Sigmoid colon (tissue), 7 donors: ENCODE data around the gene ACOT13. TPM values are rescaled to one million over a fixed set of nuclear protein-coding genes. Genes with fewer than 3 reads are reported as not detected.
"Not testable (repeated sequence)": the region's sequence is repeated elsewhere in the genome, so short reads cannot be mapped to it uniquely, and the experiment has no call there.

ENCODE experiments used
- DNase-seq: peaks from one replicate; pipeline ENCODE4 v3.0.0-alpha.2; 2019
- H3K27ac ChIP-seq, 4 donors: fragments of 200-600 bp; sonication (generic); one replicate each; pipeline ENCODE4 v1.5.1; 2016 to 2019; ENCODE audit warnings: mild to moderate bottlenecking in 1 of 4
- H3K27me3 ChIP-seq, 3 donors: fragments of 200-600 bp; sonication (generic); one replicate each; pipeline ENCODE4 v1.5.1; 2019; ENCODE audit warnings: mild to moderate bottlenecking in 1 of 3
- H3K36me3 ChIP-seq, 4 donors: fragments of 200-600 bp; sonication (generic); one replicate each; pipeline ENCODE4 v1.5.1; 2016 to 2019
- H3K4me1 ChIP-seq, 4 donors: fragments of 200-600 bp; sonication (generic); one replicate each; pipeline ENCODE4 v1.5.1; 2017 to 2019
- H3K4me3 ChIP-seq, 4 donors: fragments of 200-600 bp; sonication (generic); one replicate each; pipeline ENCODE4 v1.5.1; 2017 to 2019; ENCODE audit warnings: mild to moderate bottlenecking in 2 of 4, moderate library complexity in 1 of 4
- H3K9me3 ChIP-seq, 4 donors: fragments of 200-600 bp in 3 of 4; sonication (generic) in 3 of 4; one replicate each; pipeline versions ENCODE4 v1.5.1 to v1.6.1; 2013 to 2019
- EP300 ChIP-seq, 4 donors: sonication (generic); formaldehyde crosslinking; IDR thresholded peaks; one replicate each; pipeline ENCODE4 v1.6.1; 2017; ENCODE audit warnings: antibody characterized with exemption in 4 of 4
- POLR2A ChIP-seq, 2 donors: fragments of 450-650 bp; IDR thresholded peaks; one replicate each; pipeline ENCODE4 v1.6.1; 2016; ENCODE audit warnings: antibody characterized with exemption in 2 of 2, mild to moderate bottlenecking in 2 of 2, moderate library complexity in 2 of 2
- POLR2AphosphoS5 ChIP-seq, 4 donors: sonication (generic); formaldehyde crosslinking; IDR thresholded peaks; one replicate each; pipeline ENCODE4 v1.6.1; 2017; ENCODE audit warnings: antibody characterized with exemption in 4 of 4
- WGBS, 2 donors: extraction: QIAGEN DNeasy Blood & Tissue Kit; methylation state at CpG; one replicate each; pipeline ENCODE4 v1.1.7; 2013; 5-methylcytosine and 5-hydroxymethylcytosine counted together
- intact Hi-C: fragments of 100-400 bp; cut with DNase I; formaldehyde crosslinking; loops from one replicate; pipeline ENCODE4 v1.15.1; 2023
- polyA plus RNA-seq, 3 donors: library from polyadenylated mRNA; stranded (reverse); fragments of 200-250 nt; gene quantifications; one replicate each; pipeline ENCODE4 v1.2.3, GENCODE V29; 2013
- total RNA-seq, 4 donors: library from RNA; depleted of rRNA; stranded (reverse); fragments of >200 nt; gene quantifications; one replicate each; pipeline ENCODE4 v1.1.0, GENCODE V29; 2016
- TF ChIP-seq, protein P1 (sequence below), 4 experiments: fragments of 450-650 bp in 3 of 4; fragments of 200-600 bp in 1 of 4; IDR thresholded peaks; one replicate each; pipeline ENCODE4 v1.5.1; 2016 to 2019; ENCODE audit warnings: antibody characterized with exemption in 4 of 4, mild to moderate bottlenecking in 3 of 4, moderate library complexity in 2 of 4
- donor health status: healthy with polysubstance abuse.
- donor health status: Bipolar disorder and iron deficiency.
- donor health status: healthy.

Gene ACOT13
- total and polyA plus RNA-seq, 7 donors: 5.3 to 48.6 (median 11.8) TPM

DNA sequence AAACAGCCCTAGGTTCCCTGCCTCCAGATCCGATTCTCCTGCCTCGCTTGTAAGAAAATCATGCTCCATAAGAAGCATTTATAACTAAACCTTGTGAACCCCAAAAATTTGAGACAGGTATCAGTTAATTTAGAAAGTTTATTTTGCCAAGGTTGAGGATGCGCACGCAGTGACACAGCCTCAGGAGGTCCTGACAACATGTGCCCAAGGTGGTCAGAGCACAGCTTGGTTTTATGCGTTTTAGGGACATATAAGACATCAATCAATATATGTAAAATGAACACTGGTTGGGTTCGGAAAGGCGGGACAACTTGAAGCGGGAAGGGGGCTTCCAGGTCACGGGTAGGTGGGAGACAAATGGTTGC is 2.1 kb downstream of the ACOT13 start:
- intact Hi-C loops: loop anchor here (10.0 kb wide), 1 partner anchor 174 kb away; the partner anchor contains the start of gene ALDH5A1

DNA sequence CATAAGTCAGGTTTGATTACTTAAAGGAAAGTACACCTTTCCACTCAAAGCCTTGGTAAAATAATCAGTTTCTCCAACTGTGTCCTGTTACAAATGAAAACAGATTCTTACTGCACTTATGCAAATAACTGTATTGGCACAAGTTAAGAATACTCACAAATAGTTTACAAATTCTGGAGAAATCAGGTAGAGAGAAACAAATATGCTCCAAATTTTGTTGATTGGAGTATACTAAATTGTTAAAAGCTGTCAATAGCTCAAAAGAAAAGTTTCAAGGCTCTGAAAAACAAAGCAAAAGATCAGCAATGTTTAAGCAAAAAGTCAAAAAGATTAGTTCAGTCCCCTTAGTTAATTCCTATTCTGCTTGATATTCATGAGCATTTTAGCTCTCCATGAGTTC is 3.6 kb downstream of the ACOT13 start:
- H3K9me3 ChIP-seq, H3K36me3 ChIP-seq, intact Hi-C loops, DNase-seq, H3K4me3 ChIP-seq, H3K27me3 ChIP-seq, H3K27ac ChIP-seq: not testable (repeated sequence)
- peaks cover 0 to 22% (median 17%) of the 10 kb centered on the region in 4 donors for H3K4me1 ChIP-seq

More for the DNA sequence above, 2.1 kb downstream of the ACOT13 start:
- TF ChIP-seq, protein P1, sequence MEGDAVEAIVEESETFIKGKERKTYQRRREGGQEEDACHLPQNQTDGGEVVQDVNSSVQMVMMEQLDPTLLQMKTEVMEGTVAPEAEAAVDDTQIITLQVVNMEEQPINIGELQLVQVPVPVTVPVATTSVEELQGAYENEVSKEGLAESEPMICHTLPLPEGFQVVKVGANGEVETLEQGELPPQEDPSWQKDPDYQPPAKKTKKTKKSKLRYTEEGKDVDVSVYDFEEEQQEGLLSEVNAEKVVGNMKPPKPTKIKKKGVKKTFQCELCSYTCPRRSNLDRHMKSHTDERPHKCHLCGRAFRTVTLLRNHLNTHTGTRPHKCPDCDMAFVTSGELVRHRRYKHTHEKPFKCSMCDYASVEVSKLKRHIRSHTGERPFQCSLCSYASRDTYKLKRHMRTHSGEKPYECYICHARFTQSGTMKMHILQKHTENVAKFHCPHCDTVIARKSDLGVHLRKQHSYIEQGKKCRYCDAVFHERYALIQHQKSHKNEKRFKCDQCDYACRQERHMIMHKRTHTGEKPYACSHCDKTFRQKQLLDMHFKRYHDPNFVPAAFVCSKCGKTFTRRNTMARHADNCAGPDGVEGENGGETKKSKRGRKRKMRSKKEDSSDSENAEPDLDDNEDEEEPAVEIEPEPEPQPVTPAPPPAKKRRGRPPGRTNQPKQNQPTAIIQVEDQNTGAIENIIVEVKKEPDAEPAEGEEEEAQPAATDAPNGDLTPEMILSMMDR (IDR thresholded peaks at IDR 0.05): no peak
- TF ChIP-seq EP300 (IDR thresholded peaks at IDR 0.05) (no peak), POLR2AphosphoS5 (IDR thresholded peaks at IDR 0.05) (no peak), POLR2A (IDR thresholded peaks at IDR 0.05) (no peak)
- peaks cover 0 to under 1% (median 0%) of the 10 kb centered on the region in 4 donors for H3K9me3 ChIP-seq
- no peak overlapping the region for H3K27ac ChIP-seq
- no peak for DNase-seq
- H3K4me3 ChIP-seq: no peak overlapping the region
- H3K4me1 ChIP-seq: peaks cover 0 to 32% (median 26%) of the 10 kb centered on the region in 4 donors
- H3K36me3 ChIP-seq: peaks cover 0 to 3% (median under 1%) of the 10 kb centered on the region in 4 donors
- H3K27me3 ChIP-seq: no peaks in the 10 kb centered on the region
- 96 to 97% methylated on average over 9 of the region's 9 CpGs for WGBS, 2 donors

DNA sequence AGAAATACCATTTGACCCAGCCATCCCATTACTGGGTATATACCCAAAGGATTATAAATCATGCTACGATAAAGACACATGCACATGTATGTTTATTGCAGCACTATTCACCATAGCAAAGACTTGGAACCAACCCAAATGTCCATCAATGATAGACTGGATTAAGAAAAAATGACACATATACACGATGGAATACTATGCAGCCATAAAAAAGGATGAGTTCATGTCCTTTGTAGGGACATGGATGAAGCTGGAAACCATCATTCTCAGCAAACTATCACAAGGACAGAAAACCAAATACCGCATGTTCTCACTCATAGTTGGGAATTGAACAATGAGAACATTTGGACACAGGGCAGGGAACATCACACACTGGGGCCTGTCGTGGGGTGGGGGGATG is 4.2 kb downstream of the ACOT13 start:
- intact Hi-C loops, H3K4me3 ChIP-seq, H3K27ac ChIP-seq, H3K36me3 ChIP-seq, H3K27me3 ChIP-seq, H3K9me3 ChIP-seq, DNase-seq: not testable (repeated sequence)
- 93% methylated on average over 4 of the region's 4 CpGs for WGBS, 2 donors
- H3K4me1 ChIP-seq: peaks cover 0 to 16% (median 11%) of the 10 kb centered on the region in 4 donors

DNA sequence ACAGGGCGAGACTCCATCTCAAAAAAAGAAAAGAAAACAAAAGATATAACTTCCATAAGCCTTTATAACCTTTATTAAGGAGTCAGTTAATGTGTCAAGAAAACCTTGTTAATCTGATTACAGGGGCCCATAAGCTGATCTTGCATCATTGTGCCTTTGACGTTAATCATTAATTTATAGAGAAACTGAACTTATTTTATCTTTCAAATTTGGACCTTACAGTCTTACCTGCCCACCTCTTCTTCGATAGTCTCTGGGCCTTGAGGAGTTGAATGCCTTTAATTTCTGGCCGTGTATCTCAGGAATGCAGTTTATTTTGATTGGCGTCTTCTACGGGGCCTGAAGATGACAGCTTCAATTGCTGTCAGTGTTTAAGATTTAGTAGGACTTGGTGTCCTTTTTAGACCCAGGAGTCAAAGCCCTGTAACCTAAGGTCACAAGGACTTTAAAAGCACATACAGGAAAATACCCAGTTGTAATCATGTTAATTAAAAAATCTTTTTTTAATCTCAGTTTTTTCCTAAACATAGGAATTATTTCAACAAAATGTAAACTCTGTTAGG is 5.8 kb downstream of the ACOT13 start:
- Histone ChIP-seq H3K36me3 (no peaks in the 10 kb centered on the region), H3K4me1 (peaks cover 0 to 12% (median 8%) of the 10 kb centered on the region in 4 donors), H3K4me3 (no peak overlapping the region), H3K9me3 (peaks cover 0 to 3% (median 0%) of the 10 kb centered on the region in 4 donors), H3K27ac (no peak overlapping the region), H3K27me3 (no peaks in the 10 kb centered on the region)
- intact Hi-C loops: no loop called here
- WGBS, 2 donors: 95 to 97% methylated on average over 6 of the region's 6 CpGs
- TF ChIP-seq EP300 (IDR thresholded peaks at IDR 0.05) (no peak), POLR2A (IDR thresholded peaks at IDR 0.05) (no peak), POLR2AphosphoS5 (IDR thresholded peaks at IDR 0.05) (no peak)
- TF ChIP-seq, protein P1 (IDR thresholded peaks at IDR 0.05): no peak
- DNase-seq: no peak

DNA sequence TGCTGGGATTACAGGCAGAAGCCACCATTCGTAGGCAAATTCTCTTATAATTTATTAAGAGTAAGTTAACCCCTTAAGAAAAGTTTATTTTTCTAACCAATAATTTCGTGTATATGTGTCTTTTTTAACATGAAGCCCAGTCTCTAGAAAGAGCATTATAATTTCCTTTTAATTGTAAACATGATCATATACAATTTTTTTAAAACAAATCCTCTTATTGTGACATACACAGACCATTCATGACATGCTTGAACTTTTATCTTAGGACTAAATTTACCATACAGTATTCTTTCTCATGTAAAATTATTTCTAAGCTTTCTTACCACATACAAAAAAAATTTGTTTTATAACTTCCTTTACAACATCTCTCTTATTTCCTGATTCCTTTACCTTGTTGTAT is 6.7 kb downstream of the ACOT13 start:
- no peak for DNase-seq
- H3K27me3 ChIP-seq: no peaks in the 10 kb centered on the region
- H3K9me3 ChIP-seq: peaks cover 0 to 3% (median 0%) of the 10 kb centered on the region in 4 donors
- peaks cover 0 to 3% (median 1%) of the 10 kb centered on the region in 4 donors for H3K4me1 ChIP-seq
- no peak overlapping the region for H3K4me3 ChIP-seq
- intact Hi-C loops: no loop called here
- 86 to 94% methylated on average over 2 of the region's 2 CpGs for WGBS, 2 donors
- H3K27ac ChIP-seq: no peak overlapping the region
- H3K36me3 ChIP-seq: no peaks in the 10 kb centered on the region
- no peak for TF ChIP-seq POLR2AphosphoS5 (IDR thresholded peaks at IDR 0.05)
- no peak for TF ChIP-seq POLR2A (IDR thresholded peaks at IDR 0.05)
- no peak for TF ChIP-seq EP300 (IDR thresholded peaks at IDR 0.05)
- TF ChIP-seq, protein P1 (IDR thresholded peaks at IDR 0.05): no peak

DNA sequence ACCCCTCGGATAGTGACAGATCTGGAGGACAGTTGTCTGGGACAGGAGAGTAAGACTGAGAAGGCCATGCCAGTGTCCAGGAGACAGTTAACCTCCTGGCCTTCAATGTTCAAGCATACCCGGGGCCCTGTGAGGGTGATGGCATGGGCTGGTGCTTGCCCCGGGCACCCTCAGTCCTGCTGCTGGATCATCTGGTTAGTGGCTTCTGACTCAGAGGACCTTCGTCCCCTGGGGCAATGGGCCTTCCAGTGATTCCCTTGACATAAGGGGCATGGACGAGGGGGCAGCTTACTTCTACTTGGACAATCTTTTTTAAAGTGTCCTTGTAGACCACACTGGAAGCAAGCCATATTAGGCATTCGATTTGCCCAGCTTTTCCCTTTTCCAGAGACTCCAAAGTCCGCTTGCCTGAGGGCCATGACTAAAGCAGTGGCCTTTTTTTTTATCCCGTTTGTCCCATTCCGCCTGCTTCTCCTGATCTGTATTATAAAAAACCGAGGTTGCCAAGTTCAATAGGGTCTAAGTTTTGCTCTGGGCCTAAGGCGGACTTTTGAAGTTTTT is 12.0 kb downstream of the ACOT13 start:
- 93 to 94% methylated on average over 11 of the region's 11 CpGs for WGBS, 2 donors
- intact Hi-C loops: not testable (repeated sequence)

More for the DNA sequence above, 12.0 kb downstream of the ACOT13 start:
- not testable (repeated sequence) for H3K4me1 ChIP-seq, DNase-seq, H3K27ac ChIP-seq, H3K36me3 ChIP-seq, H3K9me3 ChIP-seq, H3K4me3 ChIP-seq, H3K27me3 ChIP-seq
